H9 (cell line): ENCODE data around the gene ZNRF3. TPM values are rescaled to one million over a fixed set of nuclear protein-coding genes. Genes with fewer than 3 reads are reported as not detected.

Experiments used
- DNase-seq: peaks from one replicate; pipeline ENCODE4 v3.0.0-alpha.2; 2017
- H2AFZ ChIP-seq: one replicate; pipeline ENCODE4 v1.6.1; 2013; ENCODE audit warnings: mild to moderate bottlenecking, low read length, control low read depth, moderate library complexity
- H2AK5ac ChIP-seq: 2 replicates; pipeline ENCODE4 v1.6.1; 2013; ENCODE audit warnings: low read length, control low read depth, mixed read lengths; ENCODE audit not compliant: insufficient read length
- H2BK120ac ChIP-seq: one replicate; pipeline ENCODE4 v1.6.1; 2013; ENCODE audit warnings: low read depth, mild to moderate bottlenecking, low read length, control low read depth, inconsistent platforms; ENCODE audit not compliant: poor library complexity, severe bottlenecking
- H2BK12ac ChIP-seq: 2 replicates; pipeline ENCODE4 v1.6.1; 2013; ENCODE audit warnings: low read length, control low read depth, mixed read lengths, low read depth; ENCODE audit not compliant: insufficient read length
- H2BK15ac ChIP-seq: 2 replicates; pipeline ENCODE4 v1.6.1; 2013; ENCODE audit warnings: low read depth, low read length, control low read depth
- H2BK20ac ChIP-seq: one replicate; pipeline ENCODE4 v1.6.1; 2013; ENCODE audit warnings: low read depth, mild to moderate bottlenecking, low read length, control low read depth, inconsistent platforms; ENCODE audit not compliant: poor library complexity, severe bottlenecking
- H2BK5ac ChIP-seq: 2 replicates; pipeline ENCODE4 v1.6.1; 2013; ENCODE audit warnings: low read length, control low read depth, mixed read lengths; ENCODE audit not compliant: insufficient read length
- H3K14ac ChIP-seq: 2 replicates; pipeline ENCODE4 v1.6.1; 2013; ENCODE audit warnings: low read length, control low read depth; ENCODE audit not compliant: insufficient read depth
- H3K18ac ChIP-seq: 2 replicates; pipeline ENCODE4 v1.6.1; 2013; ENCODE audit warnings: low read depth, mild to moderate bottlenecking, mixed read lengths, low read length, control low read depth; ENCODE audit not compliant: insufficient read length
- H3K23ac ChIP-seq: 2 replicates; pipeline ENCODE4 v1.6.1; 2013; ENCODE audit warnings: low read length, control low read depth, mixed read lengths, low read depth; ENCODE audit not compliant: insufficient read length
- H3K23me2 ChIP-seq: 2 replicates; pipeline ENCODE4 v1.6.1; 2013; ENCODE audit warnings: low read depth, mild to moderate bottlenecking, mixed read lengths, low read length, control low read depth; ENCODE audit not compliant: insufficient read length, poor library complexity, severe bottlenecking
- H3K27ac ChIP-seq: 2 replicates; pipeline ENCODE4 v1.5.1; 2013; ENCODE audit warnings: low read length, control low read depth, mixed read lengths, low read depth; ENCODE audit not compliant: insufficient read length
- H3K27me3 ChIP-seq: 2 replicates; pipeline ENCODE4 v1.6.1; 2013; ENCODE audit warnings: low read length, control low read depth, inconsistent platforms; ENCODE audit not compliant: insufficient read depth
- H3K4ac ChIP-seq: 2 replicates; pipeline ENCODE4 v1.6.1; 2013; ENCODE audit warnings: low read depth, mild to moderate bottlenecking, control low read depth, inconsistent platforms, low read length, moderate library complexity
- H3K4me1 ChIP-seq: 2 replicates; pipeline ENCODE4 v1.6.1; 2013; ENCODE audit warnings: low read length, control low read depth, inconsistent platforms; ENCODE audit not compliant: insufficient read depth
- H3K4me2 ChIP-seq: 2 replicates; pipeline ENCODE4 v1.6.1; 2013; ENCODE audit warnings: low read length, control low read depth, mixed read lengths; ENCODE audit not compliant: insufficient read length, insufficient read depth
- H3K56ac ChIP-seq: 2 replicates; pipeline ENCODE4 v1.6.1; 2013; ENCODE audit warnings: low read depth, mild to moderate bottlenecking, mixed read lengths, low read length, control low read depth; ENCODE audit not compliant: insufficient read length
- H3K79me1 ChIP-seq: 2 replicates; pipeline ENCODE4 v1.6.1; 2013; ENCODE audit warnings: low read depth, mild to moderate bottlenecking, moderate library complexity, low read length, control low read depth, inconsistent platforms; ENCODE audit not compliant: insufficient read depth, poor library complexity, severe bottlenecking
- H3K79me2 ChIP-seq: 2 replicates; pipeline ENCODE4 v1.6.1; 2013; ENCODE audit warnings: low read length, control low read depth, inconsistent platforms; ENCODE audit not compliant: insufficient read depth
- H3K9ac ChIP-seq: 2 replicates; pipeline ENCODE4 v1.6.1; 2013; ENCODE audit warnings: low read length, control low read depth, mixed read lengths; ENCODE audit not compliant: insufficient read length; ENCODE audit errors: extremely low read depth
- H3K9me3 ChIP-seq: one replicate; pipeline ENCODE4 v1.6.1; 2013; ENCODE audit warnings: low read depth, low read length, inconsistent platforms; ENCODE audit not compliant: control insufficient read depth
- H3T11ph ChIP-seq: one replicate; pipeline ENCODE4 v1.6.1; 2013; ENCODE audit warnings: mild to moderate bottlenecking, low read length, control low read depth, inconsistent platforms
- H4K20me1 ChIP-seq: one replicate; pipeline ENCODE4 v1.6.1; 2013; ENCODE audit not compliant: control insufficient read depth, insufficient read length, insufficient read depth
- H4K5ac ChIP-seq: 2 replicates; pipeline ENCODE4 v1.6.1; 2013; ENCODE audit warnings: low read depth, mild to moderate bottlenecking, mixed read lengths, low read length, control low read depth; ENCODE audit not compliant: insufficient read length
- H4K8ac ChIP-seq: replicated peaks from 2 replicates; pipeline ENCODE4 v1.6.1; 2013; ENCODE audit warnings: low read length, control low read depth, mixed read lengths, low read depth; ENCODE audit not compliant: insufficient read length
- H4K91ac ChIP-seq: 2 replicates; pipeline ENCODE4 v1.6.1; 2013; ENCODE audit warnings: low read depth, mild to moderate bottlenecking, moderate library complexity, mixed read lengths, low read length, control low read depth; ENCODE audit not compliant: insufficient read length
- H3K27ac Mint-ChIP-seq, 3 experiments: 2 replicates in 2 of 3; 3 replicates in 1 of 3; pipeline ENCODE4 v1.8.0; 2020 to 2021; ENCODE audit warnings: mixed read lengths in 3 of 3, mild to moderate bottlenecking in 1 of 3, moderate library complexity in 1 of 3
- H3K27me3 Mint-ChIP-seq: 2 replicates; pipeline ENCODE4 v1.8.0; 2021; ENCODE audit warnings: low read depth, mild to moderate bottlenecking, moderate library complexity, mixed read lengths
- H3K36me3 Mint-ChIP-seq, 3 experiments: 2 replicates in 2 of 3; 3 replicates in 1 of 3; pipeline ENCODE4 v1.8.0; 2020 to 2021; ENCODE audit warnings: low read depth in 3 of 3, mixed read lengths in 3 of 3; ENCODE audit not compliant: insufficient read depth in 1 of 3
- H3K4me1 Mint-ChIP-seq, 2 experiments: 2 replicates each; pipeline ENCODE4 v1.8.0; 2020; ENCODE audit warnings: mixed read lengths in 2 of 2
- H3K4me3 Mint-ChIP-seq, 2 experiments: 2 replicates in 1 of 2; 3 replicates in 1 of 2; pipeline ENCODE4 v1.8.0; 2020 to 2021; ENCODE audit warnings: mild to moderate bottlenecking in 2 of 2, mixed read lengths in 2 of 2, moderate library complexity in 1 of 2
- H3K9me3 Mint-ChIP-seq, 2 experiments: 2 replicates in 1 of 2; 3 replicates in 1 of 2; pipeline ENCODE4 v1.8.0; 2020; ENCODE audit warnings: mild to moderate bottlenecking in 2 of 2, mixed read lengths in 2 of 2, moderate library complexity in 1 of 2
- CTCF ChIP-seq: fragments of 200-600 bp; sonication (generic); conservative IDR thresholded peaks from 3 replicates; pipeline ENCODE4 v1.8.0; 2021; ENCODE audit warnings: antibody characterized with exemption, mild to moderate bottlenecking
- WGBS: extraction: QIAGEN DNeasy Blood & Tissue Kit; methylation state at CpG from one replicate; pipeline ENCODE4 v1.1.7; 2013; ENCODE audit warnings: missing lambda C conversion rate, low lambda C conversion rate, mixed read lengths; ENCODE audit not compliant: insufficient read length; ENCODE audit errors: extremely low coverage; 5-methylcytosine and 5-hydroxymethylcytosine counted together
- total RNA-seq: library from RNA; stranded (reverse); gene quantifications from 2 replicates; pipeline ENCODE4 v1.2.1, GENCODE V29; 2021

The ZNRF3 gene
- total RNA-seq, 1 experiment from 2014 or later: 20.6 TPM

GRCh38 chr22:29096736-29097669 is 213.6 kb downstream of the ZNRF3 start:
- H3K27me3 ChIP-seq: no peaks in the 10 kb centered on the region
- H3K27ac ChIP-seq: no peak overlapping the region
- peaks cover 0 to 6% (median 4%) of the 10 kb centered on the region in 3 experiments; a peak in 3 of 7 replicates for H3K36me3 Mint-ChIP-seq
- peak overlapping the region in 1 of 3 experiments; percentile 59; a peak in 1 of 7 replicates for H3K27ac Mint-ChIP-seq
- no peak overlapping the region for H3K23ac ChIP-seq
- no peaks in the 10 kb centered on the region for H4K20me1 ChIP-seq
- WGBS: no CpG with 5 or more reads among the region's 13 CpGs
- DNase-seq: no peak
- no peaks in the 10 kb centered on the region for H3K27me3 Mint-ChIP-seq
- H4K91ac ChIP-seq: no peak overlapping the region
- H2BK12ac ChIP-seq: no peak overlapping the region
- no peak overlapping the region for H2BK15ac ChIP-seq
- no peak overlapping the region for H2BK5ac ChIP-seq
- no peak overlapping the region for H2BK20ac ChIP-seq
- H3K9ac ChIP-seq: no peak overlapping the region
- H4K5ac ChIP-seq: no peak overlapping the region
- peaks cover 4% of the 10 kb centered on the region; the same call in 1 of the 2 replicates for H3K4me1 ChIP-seq
- H3K4me1 Mint-ChIP-seq: peaks cover 17 to 27% of the 10 kb centered on the region in 2 experiments
- H3K4me2 ChIP-seq: no peak overlapping the region
- H2AFZ ChIP-seq: no peak overlapping the region
- no peak overlapping the region for H3K14ac ChIP-seq
- TF ChIP-seq CTCF: no peak
- H2BK120ac ChIP-seq: no peak overlapping the region
- no peaks in the 10 kb centered on the region for H3K23me2 ChIP-seq
- H4K8ac ChIP-seq: no peak overlapping the region
- H3K4ac ChIP-seq: no peak overlapping the region
- no peak overlapping the region for H3T11ph ChIP-seq
- no peaks in the 10 kb centered on the region for H3K79me1 ChIP-seq
- no peak overlapping the region for H3K18ac ChIP-seq
- no peak overlapping the region for H3K4me3 Mint-ChIP-seq
- H3K9me3 ChIP-seq: no peaks in the 10 kb centered on the region
- H3K56ac ChIP-seq: no peak overlapping the region
- no peaks in the 10 kb centered on the region for H3K79me2 ChIP-seq
- H3K9me3 Mint-ChIP-seq: no peaks in the 10 kb centered on the region
- H2AK5ac ChIP-seq: no peak overlapping the region
